Spleen (tissue), 7 donors: ENCODE data around the gene PDE2A.

Source experiments
- POLR2A ChIP-seq, 3 donors: fragments of 450-650 bp; IDR thresholded peaks; one replicate each; pipeline ENCODE4 v1.5.1; 2017; ENCODE audit warnings: antibody characterized with exemption in 3 of 3, mild to moderate bottlenecking in 1 of 3
- TF ChIP-seq, protein P1 (sequence below), 11 experiments: fragments of 200-600 bp in 7 of 11; fragments of 450-650 bp in 4 of 11; sonication (generic) in 4 of 11; IDR thresholded peaks in 8 of 11; conservative IDR thresholded peaks in 3 of 11; 1 replicate in 7 of 11; 2 replicates in 4 of 11; pipeline versions ENCODE4 v1.4.0 to v1.8.0; 2016 to 2021; ENCODE audit warnings: antibody characterized with exemption in 11 of 11, inconsistent platforms in 4 of 11, mild to moderate bottlenecking in 1 of 11
- donor health status: DM: no; HTN: no; CAD: no; lungs with moderate emphysema.
- donor health status: DM: no; HTN: no; CAD: no.
- donor health status: DM: no; HTN: no; CAD: no.

DNA sequence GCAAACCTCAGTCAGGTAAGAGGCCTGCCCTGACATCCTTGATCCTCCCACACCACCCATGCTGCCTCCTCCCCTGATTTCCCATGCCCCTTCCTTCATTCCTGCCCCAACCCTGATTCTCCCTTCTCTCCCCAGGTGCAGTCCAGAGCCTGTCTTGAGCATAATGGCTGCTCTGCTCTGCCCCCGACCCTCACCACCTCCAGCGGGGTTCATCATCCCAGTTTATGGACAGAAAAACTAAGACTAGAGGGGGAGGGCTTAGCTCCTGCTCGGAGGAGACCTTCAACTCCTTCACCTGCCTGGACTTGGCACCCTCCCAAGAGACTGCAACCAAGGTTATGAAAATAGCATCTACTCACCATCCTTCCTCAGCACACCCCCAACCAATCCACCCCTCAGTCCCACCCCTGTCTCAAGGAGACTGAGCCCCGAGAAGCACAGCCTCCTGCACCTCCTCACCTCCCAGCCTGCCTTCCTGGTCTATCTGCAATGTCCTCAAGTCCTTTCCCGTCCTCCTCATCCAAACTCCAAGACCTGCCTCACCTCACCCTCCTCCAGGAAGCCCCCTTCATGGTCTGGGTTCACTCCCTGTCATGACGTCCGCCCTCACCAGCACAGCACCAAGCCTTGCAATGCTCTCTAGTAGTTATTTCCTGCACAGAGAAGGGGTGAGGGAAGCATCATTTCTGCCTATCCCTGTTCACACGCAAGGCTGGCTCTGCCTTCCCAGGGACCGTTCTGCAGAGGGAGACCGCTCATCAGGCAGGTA lies 103.1 kb downstream of the PDE2A start:
- TF ChIP-seq, protein P1, sequence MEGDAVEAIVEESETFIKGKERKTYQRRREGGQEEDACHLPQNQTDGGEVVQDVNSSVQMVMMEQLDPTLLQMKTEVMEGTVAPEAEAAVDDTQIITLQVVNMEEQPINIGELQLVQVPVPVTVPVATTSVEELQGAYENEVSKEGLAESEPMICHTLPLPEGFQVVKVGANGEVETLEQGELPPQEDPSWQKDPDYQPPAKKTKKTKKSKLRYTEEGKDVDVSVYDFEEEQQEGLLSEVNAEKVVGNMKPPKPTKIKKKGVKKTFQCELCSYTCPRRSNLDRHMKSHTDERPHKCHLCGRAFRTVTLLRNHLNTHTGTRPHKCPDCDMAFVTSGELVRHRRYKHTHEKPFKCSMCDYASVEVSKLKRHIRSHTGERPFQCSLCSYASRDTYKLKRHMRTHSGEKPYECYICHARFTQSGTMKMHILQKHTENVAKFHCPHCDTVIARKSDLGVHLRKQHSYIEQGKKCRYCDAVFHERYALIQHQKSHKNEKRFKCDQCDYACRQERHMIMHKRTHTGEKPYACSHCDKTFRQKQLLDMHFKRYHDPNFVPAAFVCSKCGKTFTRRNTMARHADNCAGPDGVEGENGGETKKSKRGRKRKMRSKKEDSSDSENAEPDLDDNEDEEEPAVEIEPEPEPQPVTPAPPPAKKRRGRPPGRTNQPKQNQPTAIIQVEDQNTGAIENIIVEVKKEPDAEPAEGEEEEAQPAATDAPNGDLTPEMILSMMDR (IDR thresholded peaks at IDR 0.05 in 8 of 11, conservative IDR thresholded peaks at IDR 0.05 in 3 of 11): no peak
- no peak for TF ChIP-seq POLR2A (IDR thresholded peaks at IDR 0.05)
